Skeletal muscle satellite cell (primary cell): Measurements from ENCODE around the gene PLXNA4.
"Not testable (repeated sequence)": the region's sequence is repeated elsewhere in the genome, so short reads cannot be mapped to it uniquely, and the experiment has no call there.

Source experiments
- H3K27me3 ChIP-seq: 2 replicates; pipeline ENCODE4 v1.7.0; 2013; ENCODE audit warnings: low read length; ENCODE audit not compliant: control insufficient read depth, insufficient read depth
- H3K36me3 ChIP-seq: 2 replicates; pipeline ENCODE4 v1.7.0; 2013; ENCODE audit warnings: mild to moderate bottlenecking, control low read depth, low read length; ENCODE audit not compliant: insufficient read depth
- H3K4me1 ChIP-seq: 2 replicates; pipeline ENCODE4 v1.7.0; 2013; ENCODE audit warnings: low read length; ENCODE audit not compliant: control insufficient read depth, insufficient read depth
- H3K4me2 ChIP-seq: 2 replicates; pipeline ENCODE4 v1.7.0; 2013; ENCODE audit warnings: mild to moderate bottlenecking, low read length
- H3K4me3 ChIP-seq: 2 replicates; pipeline ENCODE4 v1.7.0; 2013; ENCODE audit warnings: low read length
- H3K9ac ChIP-seq: 2 replicates; pipeline ENCODE4 v1.7.0; 2013; ENCODE audit warnings: mild to moderate bottlenecking, low read depth, low read length, moderate library complexity
- H3K9me3 ChIP-seq: replicated peaks from 2 replicates; pipeline ENCODE4 v1.7.0; 2013; ENCODE audit warnings: mild to moderate bottlenecking, control low read depth, low read length

The PLXNA4 gene

GRCh38 chr7:132390049-132390448, 186.2 kb downstream of the PLXNA4 start:
- H3K4me1 ChIP-seq, H3K9ac ChIP-seq, H3K27me3 ChIP-seq, H3K4me3 ChIP-seq, H3K9me3 ChIP-seq, H3K4me2 ChIP-seq, H3K36me3 ChIP-seq: not testable (repeated sequence)

DNA sequence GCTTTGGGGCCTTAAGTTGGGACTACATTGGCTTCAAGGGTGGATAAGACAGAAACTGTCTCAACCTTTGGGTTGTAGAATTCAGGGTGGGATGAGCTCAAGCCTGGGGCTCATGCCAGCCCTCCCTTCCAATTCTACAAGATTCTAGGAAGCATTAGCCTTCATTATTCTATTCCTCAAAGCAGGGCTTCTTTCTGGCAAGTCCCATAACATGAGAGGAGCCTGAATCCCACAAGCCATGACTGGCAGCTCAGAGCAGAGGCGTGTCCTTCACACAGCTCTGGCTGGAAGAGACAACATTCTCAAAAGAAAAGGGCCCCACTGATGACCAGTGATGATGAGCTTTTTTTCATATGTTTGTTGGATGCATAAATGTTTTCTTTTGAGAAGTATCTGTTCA, 187.6 kb downstream of the PLXNA4 start:
- Histone ChIP-seq H3K9me3 (no peaks in the 10 kb centered on the region), H3K4me1 (no peaks in the 10 kb centered on the region)

DNA sequence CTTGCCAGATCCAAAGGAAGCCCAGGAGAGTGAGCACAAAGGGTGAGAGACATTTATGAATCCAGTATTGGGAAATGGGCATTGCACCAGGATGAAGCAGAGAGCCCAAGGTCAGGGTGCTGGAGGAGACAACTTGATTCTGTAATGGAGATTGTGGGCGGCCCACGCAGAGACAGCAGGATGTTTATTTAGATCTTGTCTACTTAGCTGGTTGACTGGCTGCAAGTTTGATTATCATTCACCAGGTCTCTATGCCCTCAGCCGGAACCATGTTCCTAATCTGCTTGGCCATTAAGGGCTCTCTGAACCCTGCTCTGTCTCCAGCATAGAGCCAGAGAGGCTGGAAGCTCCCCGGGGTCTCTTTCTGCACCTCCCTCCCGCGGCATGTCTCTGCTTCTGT, 188.7 kb downstream of the PLXNA4 start:
- Histone ChIP-seq H3K27me3 (no peaks in the 10 kb centered on the region), H3K4me3 (no peak overlapping the region), H3K36me3 (no peaks in the 10 kb centered on the region), H3K4me2 (no peak overlapping the region), H3K4me1 (no peaks in the 10 kb centered on the region), H3K9ac (no peak overlapping the region), H3K9me3 (no peaks in the 10 kb centered on the region)

More for the DNA sequence above, 187.6 kb downstream of the PLXNA4 start:
- H3K27me3 ChIP-seq: no peaks in the 10 kb centered on the region
- H3K4me3 ChIP-seq: no peak overlapping the region
- H3K4me2 ChIP-seq: no peak overlapping the region
- no peaks in the 10 kb centered on the region for H3K36me3 ChIP-seq
- H3K9ac ChIP-seq: no peak overlapping the region

DNA sequence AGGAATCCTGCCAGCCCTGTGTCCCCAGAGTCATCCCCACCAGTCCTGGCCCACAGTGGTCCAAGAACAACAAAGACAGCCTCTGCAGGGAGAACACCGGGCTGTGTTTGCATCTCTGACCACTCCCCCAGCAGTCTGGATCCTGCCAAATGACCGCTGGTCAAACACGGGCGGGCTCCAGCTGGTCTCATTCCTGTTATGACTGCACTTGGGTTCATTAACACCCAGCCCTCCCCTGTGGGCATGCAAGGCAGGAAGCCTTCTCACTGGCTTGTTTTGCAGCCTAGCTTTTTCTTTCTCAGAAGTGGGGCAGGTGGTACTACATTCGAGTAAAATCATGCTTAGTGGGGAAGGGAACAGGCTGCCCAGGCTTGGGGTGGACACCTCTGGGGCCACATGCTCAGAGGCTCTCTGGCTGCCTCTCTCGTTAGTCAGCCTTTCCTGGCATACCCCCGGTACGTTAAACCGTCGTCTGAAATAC, 190.0 kb downstream of the PLXNA4 start:
- H3K4me3 ChIP-seq: no peak overlapping the region
- H3K4me2 ChIP-seq: no peak overlapping the region
- H3K9ac ChIP-seq: no peak overlapping the region
- no peaks in the 10 kb centered on the region for H3K9me3 ChIP-seq
- H3K36me3 ChIP-seq: no peaks in the 10 kb centered on the region
- no peaks in the 10 kb centered on the region for H3K27me3 ChIP-seq
- no peaks in the 10 kb centered on the region for H3K4me1 ChIP-seq

DNA sequence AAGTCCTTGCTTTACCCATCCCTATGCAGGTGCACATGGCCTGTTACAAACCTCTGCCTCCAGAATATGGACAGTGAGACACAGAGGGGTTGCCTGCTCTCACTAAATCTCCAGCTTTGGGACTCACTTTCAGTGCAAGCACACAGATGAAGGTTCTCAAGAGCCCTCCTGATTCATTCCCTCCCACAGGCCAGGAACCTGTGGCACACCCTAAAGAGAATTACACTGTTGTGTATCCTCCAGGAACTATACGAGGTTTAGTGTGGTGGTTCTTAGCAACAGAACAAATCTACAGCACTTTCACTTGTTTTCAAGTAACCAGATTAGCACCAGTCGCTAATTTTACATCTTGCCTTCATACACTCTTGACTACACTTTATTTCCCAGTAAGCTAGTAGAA, 192.3 kb downstream of the PLXNA4 start:
- Histone ChIP-seq H3K4me3 (no peak overlapping the region), H3K9me3 (no peaks in the 10 kb centered on the region), H3K9ac (no peak overlapping the region), H3K36me3 (no peaks in the 10 kb centered on the region), H3K4me2 (no peak overlapping the region), H3K4me1 (no peaks in the 10 kb centered on the region), H3K27me3 (no peaks in the 10 kb centered on the region)

DNA sequence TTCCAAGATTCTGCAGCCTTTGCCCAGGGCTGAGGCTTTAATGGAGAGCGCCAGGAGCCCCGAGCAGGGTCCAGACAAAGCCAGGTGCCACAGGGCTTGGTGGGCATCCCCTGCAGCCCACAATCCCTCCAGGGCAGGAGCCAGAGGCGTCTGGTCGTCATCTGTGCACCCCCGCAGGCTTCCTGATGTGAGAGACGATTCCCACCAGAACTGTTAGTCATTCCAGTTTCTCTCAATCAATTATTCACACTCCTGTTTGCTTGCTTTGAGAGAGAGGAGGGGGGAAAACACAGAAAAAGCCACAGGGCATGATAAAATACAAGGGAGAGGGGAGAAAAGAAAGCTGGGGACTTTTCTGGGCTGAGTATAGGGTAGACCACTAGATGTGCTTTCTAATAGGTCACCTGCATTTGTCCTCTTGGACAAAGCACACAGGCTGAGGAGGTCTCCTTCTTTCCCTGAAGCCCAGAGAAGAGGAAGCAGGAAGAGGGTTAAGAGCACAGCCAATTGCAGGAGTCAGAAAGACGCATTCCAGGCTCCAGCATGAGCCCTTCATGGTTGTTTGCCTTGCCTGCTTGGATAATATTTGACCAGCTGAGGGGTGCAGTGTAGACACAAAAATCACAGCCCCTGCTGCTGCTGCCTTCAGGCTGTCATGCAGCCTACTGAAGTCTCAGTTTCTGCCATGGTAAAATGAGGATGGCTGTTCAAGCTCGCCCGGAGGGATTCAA, 194.4 kb downstream of the PLXNA4 start:
- H3K4me1 ChIP-seq: no peaks in the 10 kb centered on the region
- no peak overlapping the region for H3K4me3 ChIP-seq
- no peaks in the 10 kb centered on the region for H3K27me3 ChIP-seq
- H3K4me2 ChIP-seq: no peak overlapping the region
- no peaks in the 10 kb centered on the region for H3K36me3 ChIP-seq
- H3K9me3 ChIP-seq: no peaks in the 10 kb centered on the region
- H3K9ac ChIP-seq: no peak overlapping the region

DNA sequence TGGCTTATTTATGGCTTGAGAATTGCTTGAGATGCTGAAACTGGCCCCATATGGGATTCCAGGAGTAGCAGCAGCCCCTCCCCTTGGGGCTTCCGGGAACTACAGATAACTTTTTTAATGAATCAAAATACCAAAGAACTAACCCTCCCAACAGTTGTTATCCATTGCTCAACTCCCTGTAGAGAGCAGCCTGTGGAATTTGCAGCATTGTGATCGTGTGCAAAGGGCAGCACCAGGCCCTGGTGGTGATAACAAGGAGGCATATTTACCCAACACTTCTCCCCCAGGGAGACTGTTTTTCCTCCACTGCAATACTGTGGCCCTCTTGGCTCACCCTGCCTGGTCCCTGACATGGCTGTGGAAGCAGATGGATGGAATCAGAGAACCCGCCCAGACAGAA, 196.2 kb downstream of the PLXNA4 start:
- Histone ChIP-seq H3K9ac (no peak overlapping the region), H3K4me3 (no peak overlapping the region), H3K4me1 (no peaks in the 10 kb centered on the region), H3K4me2 (no peak overlapping the region), H3K36me3 (no peaks in the 10 kb centered on the region), H3K9me3 (no peaks in the 10 kb centered on the region), H3K27me3 (no peaks in the 10 kb centered on the region)

DNA sequence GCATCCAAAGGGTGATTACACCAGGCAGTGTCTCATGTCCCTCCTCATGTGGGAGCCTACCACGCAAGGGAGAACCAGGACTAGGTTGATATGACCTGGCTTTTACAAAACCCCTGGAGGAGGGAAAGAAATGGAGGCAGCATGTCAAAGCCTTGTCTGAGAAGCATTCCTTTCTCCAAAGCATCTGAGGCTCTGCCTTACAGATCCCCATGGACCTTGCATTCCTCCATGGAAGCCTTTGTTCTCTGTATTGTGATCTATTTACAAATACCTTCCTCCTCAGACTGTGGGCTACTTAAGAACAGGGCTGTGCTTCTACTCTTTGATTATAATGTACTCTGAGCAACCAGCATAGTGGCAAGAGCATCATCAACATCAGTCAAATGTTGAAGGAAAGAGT, 197.0 kb downstream of the PLXNA4 start:
- no peaks in the 10 kb centered on the region for H3K36me3 ChIP-seq
- H3K4me3 ChIP-seq: no peak overlapping the region
- no peaks in the 10 kb centered on the region for H3K4me1 ChIP-seq
- no peaks in the 10 kb centered on the region for H3K9me3 ChIP-seq
- no peaks in the 10 kb centered on the region for H3K27me3 ChIP-seq
- H3K9ac ChIP-seq: no peak overlapping the region
- H3K4me2 ChIP-seq: no peak overlapping the region

DNA sequence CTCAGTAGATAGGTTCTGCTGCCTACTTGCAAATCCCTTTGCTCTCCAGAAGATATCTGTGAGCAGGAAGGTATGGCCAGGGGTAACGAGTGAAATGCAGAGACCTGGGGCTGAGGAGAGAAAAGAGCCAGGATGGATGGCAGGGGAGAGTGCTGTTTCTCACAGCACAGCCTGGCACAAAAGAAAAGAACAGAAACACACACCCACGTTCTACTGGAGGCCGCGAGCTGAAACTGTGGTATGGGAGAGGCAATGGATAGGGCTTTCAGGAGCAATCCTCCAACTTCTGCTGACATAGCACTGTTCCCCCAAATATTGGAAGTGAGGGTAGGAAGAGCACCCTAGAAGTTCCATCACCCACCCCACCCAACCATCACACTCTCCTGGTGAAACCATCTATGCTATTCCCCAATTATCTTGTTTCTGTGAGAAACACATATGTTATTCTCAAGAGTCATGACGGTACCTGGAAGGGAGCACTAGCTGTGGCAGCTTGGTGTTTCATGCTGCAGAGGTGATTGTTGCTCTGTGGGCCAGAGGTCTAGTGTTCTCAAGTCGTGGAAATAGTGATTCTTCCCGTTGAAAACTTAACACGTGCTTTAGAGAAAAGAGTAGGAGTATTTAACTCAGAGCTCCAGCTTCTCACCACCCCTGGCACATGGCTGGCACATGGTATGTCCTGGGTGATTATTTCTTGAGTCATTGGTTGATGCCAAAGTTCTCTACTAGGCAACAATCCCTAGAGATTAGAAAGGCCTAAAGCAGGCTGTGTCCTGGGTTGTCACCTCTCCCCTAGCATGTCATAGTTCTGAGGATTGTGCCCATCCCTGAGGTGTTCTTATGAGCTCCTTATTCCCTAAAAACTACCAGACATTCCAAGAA, 198.3 kb downstream of the PLXNA4 start:
- Histone ChIP-seq H3K9me3 (no peaks in the 10 kb centered on the region), H3K4me3 (no peak overlapping the region), H3K4me2 (no peak overlapping the region), H3K9ac (no peak overlapping the region), H3K4me1 (no peaks in the 10 kb centered on the region), H3K27me3 (no peaks in the 10 kb centered on the region), H3K36me3 (no peaks in the 10 kb centered on the region)

GRCh38 chr7:132377015-132377414, 199.3 kb downstream of the PLXNA4 start:
- Histone ChIP-seq H3K9me3 (no peaks in the 10 kb centered on the region), H3K4me2 (no peak overlapping the region), H3K36me3 (no peaks in the 10 kb centered on the region), H3K4me3 (no peak overlapping the region), H3K27me3 (no peaks in the 10 kb centered on the region), H3K9ac (no peak overlapping the region), H3K4me1 (no peaks in the 10 kb centered on the region)

DNA sequence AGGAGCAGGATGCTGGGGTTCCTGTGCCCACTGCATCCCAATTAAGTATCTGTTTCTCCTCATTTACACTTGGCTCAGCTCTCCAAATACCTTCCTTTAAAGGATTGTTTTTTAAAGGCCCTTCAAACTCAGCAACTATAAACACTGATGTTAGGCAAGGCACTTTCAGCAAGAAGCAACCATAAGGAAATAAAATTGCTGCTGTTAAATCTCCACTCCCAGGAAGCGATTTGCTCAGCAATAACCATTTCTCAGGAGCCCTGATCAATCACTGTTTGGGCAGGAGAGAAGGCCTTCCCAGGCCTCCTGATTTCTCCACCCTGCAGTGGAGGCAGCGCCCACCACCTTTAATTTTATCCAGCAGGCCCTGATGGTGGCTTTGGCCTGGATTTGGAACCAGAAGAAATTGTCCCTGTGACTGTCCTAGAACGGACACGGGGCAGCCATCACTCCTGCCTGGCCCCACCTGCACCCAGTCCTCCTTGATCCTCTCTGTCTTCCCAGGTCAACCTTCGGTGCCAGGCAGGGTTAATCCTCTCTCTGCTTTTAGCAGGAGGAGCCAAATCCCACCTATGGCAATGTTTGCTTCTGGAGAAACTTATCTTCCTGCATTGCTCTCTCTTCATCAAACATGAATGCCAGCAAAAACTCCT, 199.8 kb downstream of the PLXNA4 start:
- Histone ChIP-seq H3K27me3 (no peaks in the 10 kb centered on the region), H3K4me3 (no peak overlapping the region), H3K9ac (no peak overlapping the region), H3K4me1 (no peaks in the 10 kb centered on the region), H3K36me3 (no peaks in the 10 kb centered on the region), H3K9me3 (no peaks in the 10 kb centered on the region), H3K4me2 (no peak overlapping the region)
